Bronchus fibroblast of lung (primary cell): ENCODE data around the gene TMEM147. TPM values are rescaled to one million over a fixed set of nuclear protein-coding genes. Genes with fewer than 3 reads are reported as not detected.

Experiments
- total RNA-seq: library from RNA; depleted of rRNA; stranded (reverse); fragments of >200 nt; gene quantifications from 2 replicates; pipeline ENCODE4 v1.2.3, GENCODE V29; 2015

TMEM147 gene
- total RNA-seq: 102 and 106 TPM in 2 replicates

GRCh38 chr19:35545001-35545854, at the start of gene TMEM147:
TSS of gene TMEM147 (plus strand) at chr19:35545626. CDS start at chr19:35545740, 114 bp downstream.

GRCh38 chr19:35513628-35514281, 31.7 kb upstream of the TMEM147 start, which contains the start of gene DMKN:
TSS of gene DMKN (minus strand) at chr19:35513649. CDS start at chr19:35513475, 174 bp downstream.

DNA sequence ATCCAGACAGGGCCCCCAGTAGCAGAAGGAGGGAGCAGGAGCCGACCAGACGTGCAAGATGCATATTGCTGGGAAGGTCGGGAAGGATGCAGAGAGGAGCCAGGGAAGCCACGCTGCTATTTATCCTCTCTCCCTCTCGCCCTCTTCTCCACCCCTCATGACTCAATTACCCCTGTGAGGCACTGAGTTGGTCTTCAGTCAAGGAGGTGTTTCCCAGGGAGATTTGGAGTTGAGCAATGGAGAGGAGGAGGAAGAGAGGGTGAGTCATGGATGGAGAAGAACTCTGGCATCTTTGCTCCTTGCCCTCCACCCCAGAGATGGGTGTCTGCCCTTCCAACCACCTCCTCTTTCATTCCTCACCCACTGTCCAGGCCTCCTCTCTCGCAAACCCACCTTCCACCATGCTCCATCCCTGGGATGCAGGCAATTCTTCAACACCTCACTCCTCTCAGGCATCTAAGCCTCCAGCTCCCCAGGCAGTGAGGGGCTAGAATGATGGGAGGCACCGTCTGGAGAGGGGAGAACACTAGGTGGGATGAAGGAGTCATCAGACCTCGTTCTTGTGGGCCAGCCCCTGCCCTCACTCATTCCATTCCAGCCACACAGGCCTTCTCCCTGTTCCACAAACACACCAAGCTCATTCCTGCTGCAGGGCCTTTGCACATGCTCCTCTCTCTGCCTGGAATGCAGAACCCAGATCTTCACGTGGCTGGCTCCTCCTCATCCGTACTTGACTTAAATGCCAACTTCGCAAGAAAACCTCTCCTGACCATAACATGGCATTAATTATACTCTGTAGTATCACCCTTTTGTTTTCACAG, 17.0 kb upstream of the TMEM147 start, which contains the start of gene SBSN:
Gene SBSN, minus strand, starts transcription at position 94 of the 821 bp plus-strand sequence. Its CDS starts 30 bp downstream, at position 64.

DNA sequence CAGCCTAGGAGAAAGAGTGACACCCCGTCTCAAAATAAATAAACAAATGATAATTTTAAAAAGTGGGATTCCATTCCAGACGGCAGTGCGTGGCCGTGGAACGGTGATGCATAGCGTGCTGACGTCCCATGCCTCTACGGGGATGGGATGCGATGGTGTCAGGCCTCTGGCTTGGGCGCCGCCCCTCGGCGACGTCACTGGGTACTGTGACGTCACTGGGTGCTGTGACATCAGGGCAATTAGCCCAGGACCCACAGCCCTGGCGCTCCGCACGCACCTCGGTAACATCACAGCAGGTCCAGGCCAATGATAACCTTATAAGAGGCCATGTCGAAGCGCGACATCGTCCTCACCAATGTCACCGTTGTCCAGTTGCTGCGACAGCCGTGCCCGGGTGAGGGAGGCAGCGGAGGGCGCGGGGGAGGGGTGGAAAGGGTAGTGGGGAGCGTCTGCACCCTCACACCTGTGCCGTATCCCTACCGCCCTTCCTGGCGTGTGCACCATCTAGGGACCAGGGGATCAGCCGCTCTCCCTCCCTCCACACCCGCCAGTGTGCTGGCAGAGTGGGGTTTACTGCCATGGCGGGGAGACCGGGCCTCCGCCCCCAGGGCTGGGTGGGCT, 12.1 kb upstream of the TMEM147 start, which contains the start of gene GAPDHS:
Gene GAPDHS, plus strand, starts transcription at position 256 of the 621 bp plus-strand sequence. Its CDS starts 72 bp downstream, at position 328.

GRCh38 chr19:35563207-35563829, 17.9 kb downstream of the TMEM147 start, which contains the start of gene ATP4A:
TSS of gene ATP4A (minus strand) at chr19:35563658. CDS start at chr19:35563629, 29 bp downstream.

DNA sequence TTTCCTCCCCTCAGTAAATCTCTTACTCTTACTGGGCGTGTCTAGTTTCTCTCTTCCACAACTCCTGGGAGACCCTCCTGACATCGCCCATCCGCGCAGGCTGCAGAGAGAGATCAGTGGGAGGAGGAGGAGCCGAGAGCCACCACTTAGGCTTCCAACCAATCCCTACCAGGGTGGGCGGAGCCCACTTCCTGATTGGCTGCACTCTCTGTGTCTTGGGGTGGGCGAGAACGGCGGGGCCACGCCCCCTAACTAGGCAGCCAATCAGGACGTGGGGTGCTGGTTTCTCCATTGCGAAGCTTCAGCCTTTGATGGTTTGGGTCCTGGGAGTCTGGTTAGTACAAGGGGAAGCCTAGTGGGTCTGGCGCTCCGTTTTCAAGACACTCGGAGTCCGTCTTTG, 40.4 kb downstream of the TMEM147 start, which contains the start of gene PMIS2:
Gene PMIS2, plus strand, starts transcription at position 326 of the 400 bp plus-strand sequence. CDS start 87 bp downstream, outside the sequence.

Other genes starting within 250 kb of the TMEM147 start
- gene CD22, start 216.4 kb upstream of the TMEM147 start, total RNA-seq: under 0.01 TPM in 1 of 2 replicates, not detected in the other
- gene FFAR1, start 197.7 kb upstream of the TMEM147 start, total RNA-seq: not detected in 2 replicates
- gene FFAR3, start 187.2 kb upstream of the TMEM147 start, total RNA-seq: not detected in 2 replicates
- gene GPR42, start 174.6 kb upstream of the TMEM147 start, total RNA-seq: not detected in 2 replicates
- not detected in 2 replicates for gene FFAR2, start 97.4 kb upstream of the TMEM147 start, total RNA-seq
- not detected in 2 replicates for gene KRTDAP, start 55.2 kb upstream of the TMEM147 start, total RNA-seq
- 11.3 and 13.5 TPM in 2 replicates for gene DMKN, start 32.0 kb upstream of the TMEM147 start, total RNA-seq
- gene SBSN, start 17.3 kb upstream of the TMEM147 start, total RNA-seq: 0.15 TPM in 1 of 2 replicates, not detected in the other
- gene GAPDHS, start 12.2 kb upstream of the TMEM147 start, total RNA-seq: not detected in 2 replicates
- gene ATP4A, start 18.0 kb downstream of the TMEM147 start, total RNA-seq: not detected in 2 replicates
- not detected in 2 replicates for gene PMIS2, start 40.5 kb downstream of the TMEM147 start, total RNA-seq
- 13.7 and 17.0 TPM in 2 replicates for gene HAUS5, start 67.1 kb downstream of the TMEM147 start, total RNA-seq
- 99.4 and 108 TPM in 2 replicates for gene RBM42, start 83.4 kb downstream of the TMEM147 start, total RNA-seq
- gene ETV2, start 96.1 kb downstream of the TMEM147 start, total RNA-seq: 0.89 and 1.5 TPM in 2 replicates
- gene COX6B1, start 102.7 kb downstream of the TMEM147 start, total RNA-seq: 752 and 847 TPM in 2 replicates
- gene UPK1A, start 120.9 kb downstream of the TMEM147 start, total RNA-seq: not detected in 2 replicates
- gene ZBTB32, start 158.9 kb downstream of the TMEM147 start, total RNA-seq: not detected in 2 replicates
- 9.2 and 12.0 TPM in 2 replicates for gene KMT2B, start 172.4 kb downstream of the TMEM147 start, total RNA-seq
- 19.0 and 26.1 TPM in 2 replicates for gene IGFLR1, start 196.8 kb downstream of the TMEM147 start, total RNA-seq
- 7.3 and 15.8 TPM in 2 replicates for gene U2AF1L4, start 199.8 kb downstream of the TMEM147 start, total RNA-seq
- 45.3 and 47.9 TPM in 2 replicates for gene PSENEN, start 200.0 kb downstream of the TMEM147 start, total RNA-seq
- gene LIN37, start 202.9 kb downstream of the TMEM147 start, total RNA-seq: 15.3 TPM in 2 replicates
- gene HSPB6, start 211.4 kb downstream of the TMEM147 start, total RNA-seq: 20.1 and 22.5 TPM in 2 replicates
- 8.1 and 8.5 TPM in 2 replicates for gene PROSER3, start 212.6 kb downstream of the TMEM147 start, total RNA-seq
- gene ARHGAP33, start 229.9 kb downstream of the TMEM147 start, total RNA-seq: 6.5 and 14.1 TPM in 2 replicates